Heart right ventricle (tissue), 16 donors: ENCODE results near the gene UCP2. TPM values are rescaled to one million over a fixed set of nuclear protein-coding genes. Genes with fewer than 3 reads are reported as not detected.

ENCODE experiments used
- ATAC-seq, 8 donors: fragments of 200-7000 bp; cut with Tn5 transposase; one replicate each; pipeline ENCODE4 v1.9.1; 2020; ENCODE audit warnings: mild to moderate bottlenecking in 8 of 8, moderate library complexity in 8 of 8, moderate number of reproducible peaks in 1 of 8
- DNase-seq, 2 donors: peaks; one replicate each; pipeline ENCODE4 v3.0.0-alpha.2; 2020
- H3K27ac ChIP-seq, 10 donors: fragments of 200-600 bp; sonication (generic) in 2 of 10; one replicate each; pipeline versions ENCODE4 v1.5.0 to v1.8.0; 2020 to 2022; ENCODE audit warnings: mild to moderate bottlenecking in 3 of 10
- H3K27me3 ChIP-seq, 7 donors: fragments of 200-600 bp; one replicate each; pipeline ENCODE4 v1.8.0; 2021 to 2022; ENCODE audit warnings: mild to moderate bottlenecking in 2 of 7
- H3K36me3 ChIP-seq, 9 donors: fragments of 200-600 bp; sonication (generic) in 1 of 9; one replicate each; pipeline versions ENCODE4 v1.5.0 to v1.8.0; 2020 to 2022; ENCODE audit warnings: mild to moderate bottlenecking in 2 of 9
- H3K4me1 ChIP-seq, 9 donors: fragments of 200-600 bp; sonication (generic) in 1 of 9; one replicate each; pipeline versions ENCODE4 v1.5.0 to v1.8.0; 2020 to 2022; ENCODE audit warnings: mild to moderate bottlenecking in 4 of 9
- H3K4me3 ChIP-seq, 10 donors: fragments of 200-600 bp; sonication (generic) in 2 of 10; one replicate each; pipeline versions ENCODE4 v1.5.0 to v1.8.0; 2020 to 2022; ENCODE audit warnings: mild to moderate bottlenecking in 7 of 10, moderate library complexity in 2 of 10
- H3K9me3 ChIP-seq, 11 donors: fragments of 200-600 bp in 10 of 11; sonication (generic) in 2 of 11; one replicate each; pipeline versions ENCODE4 v1.5.0 to v1.8.0; 2013 to 2022; ENCODE audit warnings: mild to moderate bottlenecking in 2 of 11, control low read depth in 1 of 11, moderate library complexity in 1 of 11
- WGBS, 2 donors: extraction: QIAGEN DNeasy Blood & Tissue Kit; methylation state at CpG; one replicate each; pipeline ENCODE4 v1.1.7; 2013; ENCODE audit warnings: inconsistent platforms in 1 of 2; 5-methylcytosine and 5-hydroxymethylcytosine counted together
- intact Hi-C, 10 donors: fragments of 100-400 bp; cut with DNase I; formaldehyde crosslinking; loops; one replicate each; pipeline versions ENCODE4 v1.11.1 to v1.14.2; 2022
- polyA plus RNA-seq, 2 donors: library from polyadenylated mRNA; stranded (reverse); fragments of 200-250 nt; gene quantifications; one replicate each; pipeline ENCODE4 v1.2.3, GENCODE V29; 2013
- total RNA-seq, 10 donors: library from RNA; stranded (reverse); fragmentation: NEBNext Ultra II Directional in 3 of 10; extraction: Animal tissue kit (Norgen Biotek cat#: 25700) in 3 of 10; gene quantifications; one replicate each; pipeline versions ENCODE4 v1.2.1 to v1.2.4, GENCODE V29; 2021 to 2023
- TF ChIP-seq, protein P1 (sequence below), 9 donors: fragments of 200-600 bp; sonication (generic) in 2 of 9; IDR thresholded peaks; one replicate each; pipeline versions ENCODE4 v1.5.0 to v1.8.0; 2021 to 2022; ENCODE audit warnings: antibody characterized with exemption in 9 of 9, mild to moderate bottlenecking in 5 of 9, moderate library complexity in 1 of 9
- donor health status: Arrhythmogenic right ventricular cardiomyopathy.
- donor health status: ischemic (EF 13 %, LVEDD 7.1; RV severe dilation, severe dysfunction).
- donor health status: healthy with polysubstance abuse.
- donor health status: DM: no; HTN: yes; CAD: no.
- donor health status: DM: no; HTN: no; CAD: no.
- donor health status: ischemic (EF 25% LVEDD 6.9; RV normal size, moderate dysfunction).
- donor health status: ischemic (EF 25% LVEDD 5.7; RV mildly dilated, moderate dysfunction).
- donor health status: healthy.
- donor health status: DM: yes; HTN: yes; CAD: no.
- donor health status: Ischemic cardiomyopathy.
- donor health status: ischemic (EF 35%, LVEDD 5.7; RV mildly dilated, moderate dysfunction).
- donor health status: nonischemic (EF 11% LVEDD 7.7; RV severe dilation, severe dysfunction).
- donor health status: DM: yes; HTN: yes; CAD: no.
- donor health status: PGD.
- donor health status: ischemic (EF 29% LVEDD 5.4; RV normal size, mild dysfunction).
- donor health status: nonischemic (EF 23%, LVEDD 6.1; RV moderate dilation, normal function).

Gene UCP2
- total and polyA plus RNA-seq, 12 donors, result 10.2 to 73.3 (median 18.1) TPM

- H3K27ac ChIP-seq, result peak overlapping the region in 1 of 10 donors; percentile 94
- no peak overlapping the region for H3K4me3 ChIP-seq
- H3K9me3 ChIP-seq, result no peaks in the 10 kb centered on the region
- H3K27me3 ChIP-seq, result no peaks in the 10 kb centered on the region
- H3K4me1 ChIP-seq, result peaks cover 0 to 81% (median 12%) of the 10 kb centered on the region in 9 donors
- intact Hi-C loops, result loop anchor here in 1 of 10 donors (10.0 kb wide), 1 partner anchor 47 kb away; no protein-coding TSS in a partner anchor
- no peak for ATAC-seq
- peaks cover 0 to 72% (median 6%) of the 10 kb centered on the region in 9 donors for H3K36me3 ChIP-seq
- DNase-seq, result no peak
- 96 to 98% methylated on average over 18 of the region's 18 CpGs for WGBS, 2 donors
- TF ChIP-seq, protein P1, sequence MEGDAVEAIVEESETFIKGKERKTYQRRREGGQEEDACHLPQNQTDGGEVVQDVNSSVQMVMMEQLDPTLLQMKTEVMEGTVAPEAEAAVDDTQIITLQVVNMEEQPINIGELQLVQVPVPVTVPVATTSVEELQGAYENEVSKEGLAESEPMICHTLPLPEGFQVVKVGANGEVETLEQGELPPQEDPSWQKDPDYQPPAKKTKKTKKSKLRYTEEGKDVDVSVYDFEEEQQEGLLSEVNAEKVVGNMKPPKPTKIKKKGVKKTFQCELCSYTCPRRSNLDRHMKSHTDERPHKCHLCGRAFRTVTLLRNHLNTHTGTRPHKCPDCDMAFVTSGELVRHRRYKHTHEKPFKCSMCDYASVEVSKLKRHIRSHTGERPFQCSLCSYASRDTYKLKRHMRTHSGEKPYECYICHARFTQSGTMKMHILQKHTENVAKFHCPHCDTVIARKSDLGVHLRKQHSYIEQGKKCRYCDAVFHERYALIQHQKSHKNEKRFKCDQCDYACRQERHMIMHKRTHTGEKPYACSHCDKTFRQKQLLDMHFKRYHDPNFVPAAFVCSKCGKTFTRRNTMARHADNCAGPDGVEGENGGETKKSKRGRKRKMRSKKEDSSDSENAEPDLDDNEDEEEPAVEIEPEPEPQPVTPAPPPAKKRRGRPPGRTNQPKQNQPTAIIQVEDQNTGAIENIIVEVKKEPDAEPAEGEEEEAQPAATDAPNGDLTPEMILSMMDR (IDR thresholded peaks at IDR 0.05), result no peak
These were observed 4.7 kb downstream of the UCP2 start for GRCh38 chr11:73977856-73978519.

DNA sequence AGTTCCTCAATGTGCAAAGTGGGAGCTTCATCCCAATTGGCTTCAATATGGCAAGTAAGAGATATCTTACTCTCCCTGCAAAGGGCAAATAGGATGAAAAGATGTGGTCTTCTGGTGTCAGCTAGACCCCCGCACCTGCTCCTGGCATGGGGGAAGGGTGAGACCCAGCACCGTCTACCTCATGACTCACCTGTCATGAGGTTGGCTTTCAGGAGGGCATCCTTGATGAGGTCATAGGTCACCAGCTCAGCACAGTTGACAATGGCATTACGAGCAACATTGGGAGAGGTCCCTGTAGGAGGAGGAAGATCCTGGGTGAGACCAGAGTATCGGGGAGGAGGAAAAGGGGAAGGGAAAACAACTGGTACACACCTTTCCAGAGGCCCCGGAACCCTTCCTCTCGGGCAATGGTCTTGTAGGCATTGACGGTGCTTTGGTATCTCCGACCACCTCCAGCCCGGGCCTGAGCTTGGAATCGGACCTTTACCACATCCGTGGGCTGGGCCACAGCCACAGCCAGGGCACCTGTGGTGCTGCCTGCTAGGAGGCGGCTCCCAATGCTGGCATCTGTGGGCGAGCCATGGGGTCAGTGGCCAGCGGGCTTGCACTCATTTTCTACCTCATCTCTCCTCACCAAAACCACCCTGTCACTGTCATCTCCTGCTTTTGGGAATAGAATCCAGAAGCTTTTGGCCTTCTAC is 6.0 kb downstream of the UCP2 start:
- ATAC-seq (no peak), DNase-seq (no peak)
- TF ChIP-seq, protein P1 (IDR thresholded peaks at IDR 0.05), result no peak
- Histone ChIP-seq H3K4me1 (peaks cover 0 to 79% (median 7%) of the 10 kb centered on the region in 9 donors), H3K4me3 (no peak overlapping the region), H3K9me3 (no peaks in the 10 kb centered on the region), H3K27me3 (no peaks in the 10 kb centered on the region), H3K36me3 (peaks cover 0 to 72% (median 6%) of the 10 kb centered on the region in 9 donors), H3K27ac (no peak overlapping the region)
- 95% methylated on average over 14 of the region's 14 CpGs for WGBS, 2 donors
- intact Hi-C loops, result loop anchor here in 1 of 10 donors (10.0 kb wide), 1 partner anchor 48 kb away; no protein-coding TSS in a partner anchor

DNA sequence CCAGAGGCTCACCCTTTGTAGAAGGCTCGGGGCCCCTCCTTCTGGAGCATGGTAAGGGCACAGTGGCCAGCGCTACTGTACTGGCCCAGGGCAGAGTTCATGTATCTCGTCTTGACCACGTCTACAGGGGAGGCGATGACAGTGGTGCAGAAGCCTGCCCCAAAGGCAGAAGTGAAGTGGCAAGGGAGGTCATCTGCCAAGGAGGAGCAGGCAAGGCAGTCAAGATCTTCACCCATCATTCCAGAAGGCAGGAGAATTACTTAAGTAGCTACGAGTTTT is 7.2 kb downstream of the UCP2 start:
- Histone ChIP-seq H3K9me3 (no peaks in the 10 kb centered on the region), H3K27me3 (no peaks in the 10 kb centered on the region), H3K4me3 (no peak overlapping the region), H3K4me1 (peaks cover 0 to 68% (median 5%) of the 10 kb centered on the region in 9 donors), H3K36me3 (peaks cover 0 to 62% (median 6%) of the 10 kb centered on the region in 9 donors), H3K27ac (no peak overlapping the region)
- TF ChIP-seq, protein P1 (IDR thresholded peaks at IDR 0.05), result no peak
- WGBS, 2 donors, result 95 to 97% methylated on average over 6 of the region's 6 CpGs
- DNase-seq, result no peak
- ATAC-seq, result no peak
- intact Hi-C loops, result loop anchor here in 1 of 10 donors (10.0 kb wide), 1 partner anchor 49 kb away; no protein-coding TSS in a partner anchor

- Histone ChIP-seq H3K36me3 (peaks cover 0 to 60% (median 6%) of the 10 kb centered on the region in 9 donors), H3K27ac (peak overlapping the region in 1 of 10 donors; percentile 65), H3K4me1 (peaks cover 0 to 68% (median 5%) of the 10 kb centered on the region in 9 donors), H3K4me3 (no peak overlapping the region), H3K9me3 (no peaks in the 10 kb centered on the region), H3K27me3 (no peaks in the 10 kb centered on the region)
- no peak for ATAC-seq
- no peak for DNase-seq
- TF ChIP-seq, protein P1 (IDR thresholded peaks at IDR 0.05), result no peak
- intact Hi-C loops, result loop anchor here in 1 of 10 donors (10.0 kb wide), 1 partner anchor 50 kb away; no protein-coding TSS in a partner anchor
- 93 to 95% methylated on average over 13 of the region's 13 CpGs for WGBS, 2 donors
These were observed 7.8 kb downstream of the UCP2 start for GRCh38 chr11:73974604-73975478.
